Measurements from ENCODE around the gene ARF4.
"Not testable (repeated sequence)": the region's sequence is repeated elsewhere in the genome, so short reads cannot be mapped to it uniquely, and the experiment has no call there.

The ARF4 gene

DNA sequence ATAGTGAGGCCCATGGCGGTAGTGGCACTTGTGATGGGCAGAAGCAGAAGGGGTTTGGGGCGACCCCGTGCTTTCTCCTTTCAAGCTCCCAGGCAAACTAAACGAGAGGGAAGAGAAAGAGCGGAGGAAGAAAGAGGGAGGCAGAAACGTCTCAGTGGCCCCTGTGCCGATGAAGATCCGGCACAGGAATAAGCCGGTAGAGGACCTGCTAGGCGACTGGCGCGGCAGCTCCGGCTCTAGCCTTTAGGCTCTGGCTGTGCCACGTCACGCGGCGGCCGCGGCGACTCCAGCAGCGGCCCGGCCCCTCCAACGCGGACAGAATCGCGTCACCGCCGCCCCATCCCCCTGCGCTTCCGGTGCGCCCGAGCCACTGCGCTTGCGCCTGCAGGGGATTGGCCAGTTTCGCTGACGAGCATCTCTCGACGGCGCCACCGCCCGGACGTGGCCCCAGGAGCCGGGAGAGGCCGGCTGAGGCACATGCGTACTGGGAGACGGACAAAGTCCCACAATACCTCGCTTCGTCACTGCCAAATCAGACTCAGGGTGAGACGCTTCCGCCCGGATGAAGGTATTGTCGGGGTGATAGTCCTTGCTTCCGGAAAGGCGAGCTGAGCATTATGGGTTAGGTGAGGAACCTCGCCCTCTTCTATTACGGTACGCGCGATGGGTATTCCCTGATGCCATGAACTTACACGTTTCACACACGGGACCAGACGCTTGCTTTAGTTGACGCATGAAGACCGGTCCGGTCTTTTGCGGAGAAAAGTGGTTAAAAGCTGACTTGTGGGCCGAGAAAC is at the start of gene ARF4:
Gene ARF4, minus strand, starts transcription at position 218 of the 797 bp plus-strand sequence. Its CDS starts 204 bp downstream, at position 14.
- peak; percentile 97 for DNase-seq

DNA sequence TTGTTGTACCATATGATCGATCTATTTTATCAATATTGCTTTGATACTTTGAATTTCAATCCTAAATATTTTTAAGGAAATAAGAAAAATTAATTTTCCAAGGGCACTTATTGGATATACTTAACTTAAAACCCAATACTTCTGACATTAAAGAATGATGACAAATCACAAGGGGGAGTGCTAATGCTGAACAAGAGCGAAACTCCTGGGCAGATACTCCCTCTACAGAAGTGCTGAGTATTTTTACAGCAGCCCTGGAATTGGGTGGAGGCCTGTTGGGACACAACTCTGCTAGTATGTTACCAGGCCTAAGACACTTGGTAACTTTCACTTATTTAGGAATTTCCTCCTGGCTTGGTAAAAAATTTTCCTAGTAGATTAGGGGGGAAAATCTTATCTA is 49.6 kb upstream of the ARF4 start:
- no peak for DNase-seq

DNA sequence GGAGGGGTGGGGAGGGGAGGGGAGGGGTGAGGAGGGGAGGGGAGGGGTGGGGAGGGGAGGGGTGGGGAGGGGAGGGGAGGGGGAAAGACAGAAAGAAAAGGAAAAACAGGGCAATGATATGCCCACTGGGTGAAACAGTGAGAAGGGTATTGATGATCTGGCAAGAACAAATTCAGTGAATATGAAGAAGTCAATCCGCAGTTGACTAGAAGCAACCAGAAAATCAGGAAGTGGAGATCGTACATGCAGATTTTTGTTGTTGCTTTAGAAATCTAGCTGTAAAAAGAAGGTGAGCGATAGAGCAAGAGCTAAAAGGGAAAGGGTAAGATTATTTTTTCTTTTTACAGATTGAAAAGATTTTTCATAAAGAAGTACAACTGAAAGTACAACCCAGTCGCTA is 47.6 kb upstream of the ARF4 start:
- DNase-seq: no peak

DNA sequence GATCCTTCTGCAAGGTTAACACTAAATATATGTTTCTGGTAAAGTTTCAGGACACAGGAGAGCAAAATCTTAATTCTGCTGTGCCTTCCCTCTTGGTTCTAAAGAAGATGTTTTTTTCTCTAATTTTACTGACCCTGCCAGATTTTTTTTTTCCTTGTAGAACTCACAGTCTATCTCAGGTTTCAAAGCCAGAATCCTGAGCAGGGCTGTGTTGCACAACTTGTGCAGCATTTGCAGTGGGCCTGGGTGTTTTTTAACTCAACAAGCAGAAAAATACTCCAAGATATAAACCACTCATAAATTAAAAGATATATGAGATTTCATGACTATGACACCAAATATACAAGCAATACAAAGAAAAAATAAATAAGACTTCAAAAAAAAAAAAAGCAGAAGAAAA is 40.2 kb upstream of the ARF4 start:
- no peak for DNase-seq

DNA sequence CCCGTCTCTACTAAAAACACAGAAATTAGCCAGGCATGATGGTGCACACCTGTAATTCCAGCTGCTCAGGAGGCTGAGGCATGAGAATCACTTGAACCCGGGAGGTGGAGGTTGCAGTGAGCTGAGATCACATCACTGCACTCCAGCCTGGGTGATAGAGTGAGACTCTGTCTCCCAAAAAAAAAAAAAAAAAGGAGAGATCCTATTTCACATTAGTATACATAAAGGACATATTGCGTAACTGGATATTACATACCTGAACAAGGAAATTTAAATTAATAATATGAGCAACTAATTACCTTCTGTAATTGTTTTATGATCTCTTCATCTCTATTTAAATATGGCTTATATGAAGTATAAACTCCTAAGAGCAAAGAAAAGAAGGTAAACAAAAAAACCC is 37.1 kb upstream of the ARF4 start:
- DNase-seq: not testable (repeated sequence)

DNA sequence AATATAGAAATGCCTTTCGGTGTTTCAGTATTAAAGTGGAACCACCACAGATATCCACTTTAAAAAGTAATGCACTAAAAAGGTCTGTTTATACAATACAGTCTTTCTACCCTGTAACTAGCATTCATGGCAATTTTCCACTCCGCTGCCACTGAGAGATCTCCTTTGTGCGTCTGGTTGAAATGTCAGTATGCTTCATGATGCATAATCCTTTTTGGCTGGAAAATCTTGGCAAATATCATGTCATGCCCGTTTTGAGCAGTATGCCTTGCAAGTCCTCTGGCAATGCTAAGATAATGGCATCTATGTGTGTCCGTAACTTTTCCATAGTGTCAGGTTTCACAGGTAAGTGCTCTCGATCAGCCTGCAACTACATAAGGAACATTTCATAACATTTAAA is 30.8 kb upstream of the ARF4 start:
- DNase-seq: no peak

DNA sequence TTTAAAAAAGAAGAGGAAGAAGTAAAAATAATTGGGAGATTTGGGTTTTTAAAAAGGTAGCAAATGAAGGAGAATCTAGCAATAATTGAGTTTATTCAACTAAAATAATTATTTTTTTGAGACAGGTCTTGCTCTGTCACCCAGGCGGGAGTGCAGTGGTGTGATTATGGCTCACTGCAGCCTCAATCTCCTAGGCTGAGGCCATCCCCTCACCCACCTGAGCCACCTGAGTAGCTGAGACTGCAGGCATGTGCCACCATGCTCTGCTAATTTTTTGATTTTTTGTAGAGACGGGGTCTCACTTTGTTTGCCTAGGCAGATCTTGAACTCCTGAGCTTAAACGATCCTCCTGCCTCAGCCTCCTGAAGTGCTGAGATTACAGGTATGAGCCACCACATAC is 27.7 kb upstream of the ARF4 start:
- no peak for DNase-seq

DNA sequence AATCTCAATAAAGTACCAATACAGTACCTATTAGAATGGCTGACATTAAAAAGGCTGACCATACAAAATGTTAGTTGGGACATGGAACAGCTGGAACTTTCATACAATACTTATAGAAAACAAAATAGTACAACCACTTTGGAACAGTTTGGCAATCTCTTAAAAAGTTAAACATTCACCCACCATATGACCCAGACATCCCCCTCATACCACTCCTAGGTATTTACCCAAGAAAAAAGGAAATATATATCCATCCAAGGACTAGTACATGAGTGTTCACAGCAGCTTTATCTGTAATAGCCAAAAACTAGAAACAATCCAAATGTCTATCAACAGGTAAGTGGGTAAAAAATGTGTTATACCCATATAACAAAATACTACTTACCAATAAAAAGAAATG is 25.2 kb upstream of the ARF4 start:
- no peak for DNase-seq

DNA sequence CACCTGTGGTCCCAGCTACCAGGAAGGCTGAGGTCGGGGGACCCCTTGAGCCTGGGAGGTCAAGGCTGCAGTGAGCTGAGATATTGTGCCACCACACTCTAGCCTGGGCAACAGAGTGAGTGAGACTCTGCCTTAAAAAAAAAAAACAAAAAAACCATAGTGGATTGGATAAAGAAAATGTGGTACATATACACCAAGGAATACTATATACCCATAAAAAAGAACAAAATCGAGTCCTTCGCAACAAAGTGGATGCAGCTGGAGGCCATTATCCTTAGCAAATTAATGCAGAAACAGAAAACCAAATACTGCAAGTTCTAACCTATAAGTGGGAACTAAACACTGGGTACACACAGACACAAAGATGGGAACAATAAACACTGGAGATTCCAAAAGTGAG is 20.6 kb upstream of the ARF4 start:
- DNase-seq: no peak

DNA sequence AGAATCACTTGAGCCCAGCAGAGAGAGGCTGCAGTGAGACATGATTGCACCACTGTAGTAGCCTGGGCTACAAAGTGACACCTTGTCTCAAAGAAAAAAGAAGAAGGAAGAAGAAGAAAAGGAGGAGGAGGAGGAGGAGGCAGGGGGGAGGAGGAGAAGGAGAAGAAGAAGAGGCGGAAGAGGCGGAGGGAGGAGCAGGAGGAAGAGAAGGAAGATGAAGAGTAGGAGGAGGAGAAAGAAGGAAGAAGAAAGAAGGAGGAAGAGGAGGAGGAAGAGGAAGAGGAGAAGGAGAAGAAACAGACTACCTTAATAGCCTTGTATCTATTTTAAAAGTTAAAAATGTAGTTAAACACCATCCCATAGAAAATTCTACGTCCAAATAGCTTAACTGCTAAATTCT is 19.1 kb upstream of the ARF4 start:
- DNase-seq: no peak

DNA sequence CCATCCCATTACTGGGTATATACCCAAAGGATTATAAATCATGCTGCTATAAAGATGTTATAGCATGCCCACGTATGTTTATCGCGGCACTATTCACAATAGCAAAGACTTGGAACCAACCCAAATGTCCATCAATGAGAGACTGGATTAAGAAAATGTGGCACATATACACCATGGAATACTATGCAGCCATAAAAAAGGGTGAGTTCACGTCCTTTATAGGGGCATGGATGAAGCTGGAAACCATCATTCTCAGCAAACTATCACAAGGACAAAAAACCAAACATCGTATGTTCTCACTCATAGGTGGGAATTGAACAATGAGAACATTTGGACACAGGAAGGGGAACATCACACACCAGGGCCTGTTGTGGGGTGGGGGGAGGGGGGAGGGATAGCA is 14.7 kb upstream of the ARF4 start:
- DNase-seq: not testable (repeated sequence)

DNA sequence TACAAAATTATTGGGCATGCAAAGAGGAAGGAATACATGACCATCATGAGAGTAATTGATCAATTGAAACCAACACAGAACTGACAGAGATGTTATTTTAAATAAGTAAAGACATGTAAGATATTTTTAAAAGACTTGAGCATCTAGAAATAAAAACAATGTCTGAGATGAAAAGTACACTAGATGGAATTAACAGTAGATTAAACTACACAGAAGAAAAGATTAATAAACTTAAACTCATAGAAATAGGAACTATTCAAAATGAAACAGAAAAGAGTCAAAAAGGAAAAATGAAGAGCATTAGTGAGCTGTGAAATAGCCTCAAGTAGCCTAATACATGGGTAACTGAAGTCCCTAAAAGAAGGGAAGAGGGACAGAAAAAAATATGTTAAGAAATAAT is 8.5 kb upstream of the ARF4 start:
- DNase-seq: no peak

DNA sequence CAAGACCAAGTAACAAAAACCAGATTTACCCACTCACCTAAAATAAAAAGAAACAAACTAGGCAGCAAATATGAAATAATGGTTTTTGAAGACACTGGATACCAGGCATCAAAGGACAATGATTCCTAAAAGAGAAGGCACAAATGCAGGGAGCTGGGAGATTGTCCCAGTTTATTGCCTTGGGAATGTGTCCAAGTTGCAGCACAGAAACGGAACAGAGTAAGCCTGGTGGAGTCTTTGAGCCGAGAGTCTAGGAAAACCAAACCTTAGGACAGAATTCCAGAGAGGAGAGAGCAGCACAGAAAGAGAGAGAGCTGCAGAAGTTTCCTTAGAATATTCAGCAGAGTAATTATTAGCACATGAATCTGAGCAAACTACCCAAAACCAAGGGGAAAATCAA is 7.8 kb upstream of the ARF4 start:
- no peak for DNase-seq

DNA sequence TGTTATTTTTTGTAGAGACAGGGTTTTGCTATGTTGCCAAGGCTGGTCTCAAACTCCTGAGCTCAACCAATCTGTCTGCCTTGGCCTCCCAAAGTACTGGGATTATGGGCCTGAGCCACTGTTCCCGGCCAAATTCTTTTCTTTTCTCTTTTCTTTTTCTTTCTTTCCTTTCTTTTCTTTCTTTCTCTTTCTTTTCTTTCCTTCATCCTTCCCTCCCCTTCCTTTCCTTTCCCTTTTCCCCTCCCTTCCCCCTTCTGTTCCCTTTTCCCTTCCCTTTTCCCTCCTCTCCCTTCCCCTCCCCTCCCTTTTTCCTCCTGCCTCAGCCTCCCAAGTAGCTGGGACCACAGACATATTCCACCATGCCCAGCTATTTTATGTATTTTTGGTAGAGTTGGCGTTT is 3.1 kb upstream of the ARF4 start:
- no peak for DNase-seq

DNA sequence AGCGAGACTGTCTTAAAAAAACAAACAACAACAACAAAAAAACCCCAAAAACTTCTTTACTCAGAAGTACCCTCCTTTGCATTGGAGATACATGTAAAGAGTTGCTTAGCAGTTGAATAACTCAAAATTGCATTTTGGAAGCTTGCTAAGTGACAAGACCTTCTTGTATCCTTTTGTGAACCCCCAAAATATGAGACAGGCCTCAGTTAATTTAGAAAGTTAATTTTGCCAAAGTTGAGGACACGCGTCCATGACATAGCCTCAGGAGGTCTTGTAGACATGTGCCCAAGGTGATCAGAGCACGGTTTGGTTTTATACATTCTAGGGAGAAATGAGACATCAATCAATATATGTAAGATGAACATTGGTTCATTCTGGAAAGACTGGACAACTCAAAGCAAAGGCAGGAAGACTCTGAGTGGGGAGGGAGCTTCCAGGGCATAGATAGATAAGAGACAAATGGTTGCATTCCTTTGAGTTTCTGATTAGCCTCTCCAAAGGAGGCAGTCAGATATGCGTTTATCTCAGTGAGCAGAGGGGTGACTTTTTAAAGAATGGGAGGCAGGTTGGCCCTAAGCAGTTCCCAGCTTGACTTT is 1.7 kb upstream of the ARF4 start:
- no peak for DNase-seq

DNA sequence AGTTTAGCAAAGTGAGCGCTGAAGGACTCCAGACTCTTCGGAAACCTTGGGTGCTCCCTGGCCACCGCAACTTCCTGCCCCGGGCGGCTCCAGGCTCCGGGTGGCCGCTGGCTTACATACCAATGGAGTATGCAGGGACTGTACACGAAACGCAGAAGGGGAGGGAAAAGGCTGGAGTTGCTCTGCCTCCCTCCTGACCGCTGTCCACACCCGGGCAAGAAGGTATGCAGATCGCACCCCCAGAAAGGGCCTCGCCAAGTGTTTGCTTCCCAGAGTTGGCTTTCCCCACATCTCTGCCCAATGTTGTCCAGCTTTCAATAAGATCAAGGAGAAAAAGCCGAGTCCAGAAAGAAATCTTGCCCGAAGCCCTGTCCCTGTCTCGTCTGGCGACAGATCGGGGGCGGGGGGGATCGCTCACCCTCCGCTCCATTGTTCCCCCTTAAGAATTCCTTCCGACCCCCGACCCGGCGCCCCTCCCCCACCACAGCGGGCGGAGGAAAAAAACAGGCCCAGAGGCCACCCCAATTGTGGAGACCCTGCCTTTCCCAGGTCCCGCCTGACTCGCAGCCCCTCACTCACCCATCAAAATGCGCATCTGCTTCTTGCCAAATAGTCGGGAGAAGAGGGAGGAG is 533 bp downstream of the ARF4 start:
- peak; percentile 40 for DNase-seq

DNA sequence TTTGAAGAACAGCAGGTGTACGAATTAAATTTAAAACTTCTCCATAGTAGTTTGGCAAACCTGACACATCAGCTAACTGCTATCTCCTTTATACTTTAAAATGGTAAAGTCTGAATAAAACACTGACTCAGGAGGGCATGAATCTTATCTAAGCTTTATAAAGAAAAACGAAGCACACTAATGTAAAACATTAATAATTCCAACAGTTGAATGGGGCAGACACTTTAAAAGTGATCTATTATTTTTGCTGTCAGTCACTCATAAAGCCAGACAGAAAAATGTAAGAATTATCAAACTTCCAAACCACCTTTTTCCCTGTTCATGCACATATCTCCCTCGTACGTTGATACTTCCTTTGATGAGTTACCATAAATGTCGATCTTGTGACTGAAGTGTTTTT is 2.6 kb downstream of the ARF4 start:
- no peak for DNase-seq

DNA sequence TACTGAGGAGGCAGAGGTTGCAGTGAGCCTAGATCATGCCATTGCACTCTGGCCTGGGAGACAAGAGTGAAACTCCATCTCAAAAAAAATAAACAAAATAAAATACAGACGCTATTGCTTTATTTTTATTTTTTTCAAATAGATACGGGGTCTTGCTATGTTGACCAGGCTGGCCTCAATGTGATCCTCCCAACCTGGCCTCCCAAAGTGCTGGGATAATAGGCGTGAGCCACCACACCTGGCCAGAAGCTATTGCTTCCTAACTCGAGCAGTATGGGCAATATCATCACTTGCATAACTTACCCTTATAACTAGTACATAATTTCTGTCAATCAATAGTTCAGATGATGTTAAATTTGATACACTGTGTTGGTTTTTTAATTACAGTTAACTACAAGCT is 3.0 kb downstream of the ARF4 start:
- DNase-seq: no peak

DNA sequence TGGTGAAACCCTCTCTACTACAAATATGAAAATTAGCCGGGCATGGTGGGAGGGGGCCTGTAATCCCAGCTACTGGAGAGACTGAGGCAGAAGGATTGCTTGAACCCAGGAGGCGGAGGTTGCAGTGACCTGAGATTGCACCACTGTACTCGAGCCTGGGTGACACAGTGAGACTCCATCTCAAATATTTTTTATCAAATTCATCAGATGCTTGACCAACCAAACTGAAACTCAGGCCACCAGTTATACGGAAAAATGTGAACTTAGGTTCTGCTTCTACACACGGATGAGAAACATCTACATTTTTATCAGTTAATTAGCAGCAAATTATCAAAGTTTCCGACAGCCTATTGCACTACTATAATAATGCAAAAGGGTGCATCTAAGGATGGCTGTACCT is 4.8 kb downstream of the ARF4 start:
- DNase-seq: no peak

DNA sequence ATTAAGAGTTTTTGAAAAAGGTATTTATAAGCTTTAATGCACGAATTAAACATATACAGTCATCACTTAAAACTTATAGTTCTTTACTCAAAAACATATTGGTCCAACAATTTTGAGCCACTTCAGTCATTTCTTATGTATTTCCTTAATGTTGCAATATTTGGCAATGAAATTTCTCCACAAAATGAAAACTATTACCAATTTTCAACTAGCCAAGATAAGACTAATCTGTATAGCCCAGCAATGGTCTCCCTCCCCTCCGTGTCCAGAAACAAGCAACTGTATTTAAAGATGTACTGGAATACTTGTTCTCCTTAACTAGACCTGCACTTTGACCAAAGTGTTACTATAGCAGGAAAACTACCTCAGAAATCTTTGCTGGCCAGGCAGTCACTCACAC is 9.2 kb downstream of the ARF4 start:
- no peak for DNase-seq

DNA sequence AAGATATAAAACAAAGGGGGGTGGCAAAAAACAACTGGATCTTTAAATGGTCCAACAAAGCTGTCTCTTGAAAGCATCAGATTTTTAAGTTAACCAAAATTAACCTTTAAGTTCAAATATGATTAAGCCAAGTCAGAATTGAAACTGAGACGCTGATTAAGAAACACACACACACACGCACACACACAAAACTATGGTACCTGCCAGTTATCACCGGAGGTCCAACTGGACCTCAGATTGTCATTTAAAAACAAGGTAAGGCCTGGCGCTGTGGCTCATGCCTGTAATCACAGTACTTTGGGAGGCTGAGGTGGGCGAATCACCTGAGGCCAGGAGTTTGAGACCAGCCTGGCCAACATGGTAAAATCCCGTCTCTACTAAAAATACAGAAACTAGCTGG is 10.4 kb downstream of the ARF4 start:
- no peak for DNase-seq

DNA sequence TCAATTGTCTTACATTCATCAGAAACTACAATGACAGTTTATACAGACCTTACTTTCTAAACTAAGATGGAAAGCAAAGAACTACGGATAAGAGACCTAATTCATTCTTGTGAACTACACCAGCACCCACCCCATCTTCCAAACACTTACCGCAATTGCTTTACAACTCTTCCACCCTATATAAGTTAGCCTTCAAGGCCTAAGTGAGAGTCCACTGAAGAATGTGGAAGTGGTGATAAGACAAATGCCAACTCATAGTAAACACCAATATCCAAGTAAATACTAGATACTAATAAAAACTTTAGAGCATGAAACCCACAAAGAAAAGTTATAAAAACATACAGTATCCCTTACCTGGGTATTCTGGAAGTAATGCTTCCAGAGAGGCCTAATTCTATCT is 13.6 kb downstream of the ARF4 start:
- DNase-seq: no peak

DNA sequence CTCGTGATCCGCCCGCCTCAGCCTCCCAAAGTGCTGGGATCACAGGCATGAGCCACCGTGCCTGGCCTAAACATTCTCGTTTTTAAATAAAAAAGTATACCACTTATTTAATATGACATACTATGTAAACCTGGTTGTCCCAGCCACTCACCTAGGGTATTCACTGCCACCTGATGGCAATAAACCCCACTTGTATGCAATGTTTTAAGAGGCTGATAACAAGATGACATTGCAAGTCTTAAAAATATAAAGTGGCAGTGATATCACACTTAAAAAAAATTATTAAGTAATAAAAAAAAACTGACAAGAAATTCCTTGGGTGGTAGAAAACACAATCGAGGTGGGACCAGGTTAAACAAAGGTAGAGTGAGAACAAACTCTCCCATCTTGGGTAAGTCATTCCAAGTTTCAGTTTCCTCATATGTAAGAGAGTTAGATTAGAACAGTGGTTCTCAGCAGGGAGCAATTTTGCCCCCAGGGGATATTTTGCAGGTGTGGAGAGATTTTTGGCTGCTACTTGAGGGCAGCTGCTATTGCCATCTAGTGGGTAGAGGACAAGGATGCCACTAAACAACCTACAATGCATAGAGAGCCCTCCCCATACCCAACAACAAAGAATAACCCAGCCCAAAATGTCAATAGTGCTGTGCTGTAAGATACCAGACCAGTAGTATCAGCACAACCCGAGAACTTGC is 14.5 kb downstream of the ARF4 start:
- DNase-seq: no peak

DNA sequence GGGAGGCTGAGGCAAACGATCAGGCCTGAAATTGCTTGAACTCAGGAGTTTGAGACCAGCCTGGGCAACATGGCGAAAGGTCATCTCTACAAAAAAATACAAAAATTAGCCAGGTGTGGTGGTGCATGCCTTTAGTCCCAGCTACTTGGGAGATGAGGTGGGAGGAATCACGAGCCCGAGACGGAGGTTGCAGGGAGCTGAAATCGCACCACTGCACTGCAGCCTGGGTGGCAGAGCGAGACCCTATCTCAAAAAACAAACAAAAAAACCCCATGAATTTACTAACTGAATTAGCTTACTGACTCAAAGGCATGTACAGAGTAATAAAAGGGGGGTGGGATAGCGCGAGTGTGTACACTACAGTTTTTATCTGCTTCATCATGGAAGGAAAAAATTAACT is 19.3 kb downstream of the ARF4 start:
- DNase-seq: no peak

Measured in NCI-H510A treated with DMSO at 0.1 percent for 48 hours (cell line).